Stimulated activated effector memory CD8-positive, alpha-beta T cell treated with anti-CD3 and anti-CD28 coated beads, Interleukin-12 subunit alpha, Interleukin-12 subunit beta, amount 100 ng/mL, for 72 hours (primary cell): ENCODE results near the gene SPRN.

Source experiments
- ATAC-seq: fragments of 150-1000 bp; cut with Tn5 transposase; 2 replicates; pipeline ENCODE4 v1.10.0; 2021
- DNase-seq, 2 donors: peaks; one replicate each; pipeline ENCODE4 v3.0.0; 2021 to 2022; ENCODE audit warnings: low spot score in 2 of 2
- H3K27ac Mint-ChIP-seq: one replicate; pipeline ENCODE4 v1.8.0; 2022; ENCODE audit warnings: mild to moderate bottlenecking, mixed read lengths
- H3K36me3 Mint-ChIP-seq: one replicate; pipeline ENCODE4 v1.8.0; 2022; ENCODE audit warnings: mild to moderate bottlenecking, mixed read lengths
- H3K4me1 Mint-ChIP-seq: one replicate; pipeline ENCODE4 v1.8.0; 2022; ENCODE audit warnings: mixed read lengths
- H3K4me3 Mint-ChIP-seq: one replicate; pipeline ENCODE4 v1.8.0; 2022; ENCODE audit warnings: mild to moderate bottlenecking, mixed read lengths
- H3K9me3 Mint-ChIP-seq: one replicate; pipeline ENCODE4 v1.8.0; 2022; ENCODE audit warnings: mixed read lengths

Gene SPRN

GRCh38 chr10:133459454-133460207 lies 35.2 kb upstream of the SPRN start:
- no peak overlapping the region for H3K27ac Mint-ChIP-seq
- ATAC-seq = peak; percentile 53

GRCh38 chr10:133458710-133459453 lies 34.5 kb upstream of the SPRN start:
- Mint-ChIP-seq H3K9me3 (no peaks in the 10 kb centered on the region), H3K36me3 (peaks cover 86% of the 10 kb centered on the region), H3K4me3 (no peak overlapping the region), H3K27ac (no peak overlapping the region), H3K4me1 (peaks cover 38% of the 10 kb centered on the region)
- DNase-seq (peak in 1 of 2 donors; percentile 35), ATAC-seq (no peak)

More at GRCh38 chr10:133459454-133460207, 35.2 kb upstream of the SPRN start:
- peaks cover 42% of the 10 kb centered on the region for H3K4me1 Mint-ChIP-seq
- DNase-seq = no peak
- H3K36me3 Mint-ChIP-seq = peaks cover 86% of the 10 kb centered on the region
- no peaks in the 10 kb centered on the region for H3K9me3 Mint-ChIP-seq
- H3K4me3 Mint-ChIP-seq = no peak overlapping the region

GRCh38 chr10:133458021-133458709 lies 33.7 kb upstream of the SPRN start:
- Mint-ChIP-seq H3K27ac (no peak overlapping the region), H3K9me3 (no peaks in the 10 kb centered on the region), H3K4me1 (peaks cover 37% of the 10 kb centered on the region), H3K36me3 (peaks cover 79% of the 10 kb centered on the region), H3K4me3 (no peak overlapping the region)
- ATAC-seq = no peak
- DNase-seq = no peak

GRCh38 chr10:133457100-133457841 lies 32.8 kb upstream of the SPRN start:
- DNase-seq = peak in 1 of 2 donors; percentile 44
- Mint-ChIP-seq H3K36me3 (peaks cover 70% of the 10 kb centered on the region), H3K4me3 (peak overlapping the region; percentile 81), H3K9me3 (no peaks in the 10 kb centered on the region), H3K4me1 (peaks cover 39% of the 10 kb centered on the region), H3K27ac (no peak overlapping the region)
- no peak for ATAC-seq

GRCh38 chr10:133456041-133456951 lies 31.9 kb upstream of the SPRN start:
- Mint-ChIP-seq H3K4me1 (peaks cover 34% of the 10 kb centered on the region), H3K36me3 (peaks cover 61% of the 10 kb centered on the region), H3K9me3 (no peaks in the 10 kb centered on the region), H3K27ac (peak overlapping the region; percentile 46), H3K4me3 (peak overlapping the region; percentile 81)
- ATAC-seq = no peak
- peak in 1 of 2 donors; percentile 42 for DNase-seq

DNA sequence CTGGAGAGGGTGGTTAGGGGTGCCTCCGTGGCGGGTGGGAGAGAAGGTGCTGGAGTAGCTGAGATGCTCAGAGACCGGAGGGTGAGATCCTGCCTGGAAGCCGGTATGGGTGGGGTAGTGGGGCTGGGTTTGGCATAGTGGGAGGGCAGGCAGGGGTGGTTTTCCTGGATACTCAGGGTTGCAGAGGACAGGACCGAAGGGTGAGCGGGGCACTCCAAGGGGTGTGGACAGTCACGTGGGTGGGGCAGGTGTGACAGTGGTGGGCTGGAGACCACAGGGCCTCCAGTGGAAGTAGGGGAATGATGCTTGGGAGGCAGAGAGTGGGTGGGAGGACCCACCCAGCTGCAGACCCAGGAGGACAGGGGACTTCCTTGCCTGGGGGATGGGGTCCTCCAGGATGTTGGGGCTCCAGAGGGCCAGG lies 31.2 kb upstream of the SPRN start:
- Mint-ChIP-seq H3K9me3 (no peaks in the 10 kb centered on the region), H3K27ac (peak overlapping the region; percentile 46), H3K4me3 (peak overlapping the region; percentile 81), H3K36me3 (peaks cover 54% of the 10 kb centered on the region), H3K4me1 (peaks cover 30% of the 10 kb centered on the region)
- no peak for ATAC-seq
- DNase-seq = peak in 1 of 2 donors; percentile 35

DNA sequence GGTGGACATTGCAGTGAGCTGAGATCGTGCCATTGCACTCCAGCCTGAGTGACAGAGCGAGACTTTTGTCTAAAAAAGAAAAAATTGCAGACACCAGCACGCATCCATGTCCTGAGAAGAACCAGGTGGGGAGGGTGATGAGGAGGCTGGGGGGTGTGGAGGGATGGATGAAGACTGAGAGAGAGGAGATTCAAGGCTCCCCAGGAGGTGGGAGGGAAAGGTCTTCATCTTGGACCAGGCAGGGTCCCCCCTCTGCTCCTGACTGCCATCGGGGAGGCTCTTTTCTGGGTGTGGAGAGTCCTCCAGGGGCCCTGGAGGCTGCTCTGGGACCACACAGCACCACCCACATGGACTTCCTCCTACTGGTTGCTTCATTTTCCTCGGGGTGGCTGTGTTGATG lies 30.8 kb upstream of the SPRN start:
- DNase-seq (peak in 1 of 2 donors; percentile 29), ATAC-seq (no peak)
- Mint-ChIP-seq H3K4me1 (peaks cover 30% of the 10 kb centered on the region), H3K4me3 (peak overlapping the region; percentile 81), H3K36me3 (peaks cover 50% of the 10 kb centered on the region), H3K27ac (peak overlapping the region; percentile 46), H3K9me3 (no peaks in the 10 kb centered on the region)

GRCh38 chr10:133454204-133454893 lies 29.9 kb upstream of the SPRN start:
- H3K36me3 Mint-ChIP-seq = peaks cover 48% of the 10 kb centered on the region
- DNase-seq (peak in 1 of 2 donors; percentile 41), ATAC-seq (no peak)
- H3K27ac Mint-ChIP-seq = peak overlapping the region; percentile 46
- peak overlapping the region; percentile 81 for H3K4me3 Mint-ChIP-seq
- peaks cover 30% of the 10 kb centered on the region for H3K4me1 Mint-ChIP-seq
- no peaks in the 10 kb centered on the region for H3K9me3 Mint-ChIP-seq

DNA sequence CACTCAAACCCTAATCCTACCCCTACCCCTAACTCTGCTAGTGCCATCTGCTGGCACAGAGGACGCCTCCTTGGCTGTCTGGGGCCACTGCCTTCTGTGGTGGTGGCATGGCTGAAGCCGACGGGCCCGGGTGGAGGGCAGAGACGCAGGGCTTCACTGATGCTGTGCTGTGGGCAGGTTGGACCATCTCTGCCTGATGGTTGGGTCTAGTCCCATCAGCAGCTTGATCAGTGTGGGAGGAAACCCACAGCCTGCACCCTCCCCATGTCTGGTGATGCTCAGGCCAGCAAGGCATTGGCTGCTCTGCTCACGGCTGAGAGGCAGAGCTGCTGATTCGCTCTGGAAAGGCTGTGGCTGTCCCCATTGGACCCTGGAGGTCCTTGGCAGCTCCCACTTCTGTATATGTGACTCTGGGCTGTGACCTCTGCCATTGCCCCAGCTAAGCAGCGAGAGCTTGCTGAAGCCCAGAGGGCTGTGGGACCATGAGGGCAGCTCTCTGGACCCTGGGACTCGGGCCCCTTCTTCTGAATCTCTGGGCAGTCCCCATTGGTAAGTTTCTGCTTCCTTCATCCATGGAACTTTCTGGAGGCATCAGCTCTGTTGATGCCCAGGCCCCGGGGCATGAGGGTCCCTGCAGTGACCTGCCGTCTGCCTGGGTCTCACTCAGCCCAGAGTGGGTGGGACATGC lies 29.2 kb upstream of the SPRN start, which contains the start of gene SCART1:
Gene SCART1, plus strand, starts transcription at position 430 of the 688 bp plus-strand sequence. Its CDS starts 53 bp downstream, at position 483.
- ATAC-seq (peak; percentile 97), DNase-seq (no peak)
- H3K36me3 Mint-ChIP-seq = peaks cover 41% of the 10 kb centered on the region
- H3K4me3 Mint-ChIP-seq = peak within 1 kb of the TSS; percentile 81
- peak within 1 kb of the TSS; percentile 46 for H3K27ac Mint-ChIP-seq
- H3K4me1 Mint-ChIP-seq = peaks cover 25% of the 10 kb centered on the region
- H3K9me3 Mint-ChIP-seq = peaks cover 4% of the 10 kb centered on the region

GRCh38 chr10:133452453-133452852 lies 28.0 kb upstream of the SPRN start:
- DNase-seq = no peak
- no peak overlapping the region for H3K27ac Mint-ChIP-seq
- H3K4me1 Mint-ChIP-seq = peaks cover 23% of the 10 kb centered on the region
- H3K9me3 Mint-ChIP-seq = peaks cover 10% of the 10 kb centered on the region
- no peak for ATAC-seq
- H3K36me3 Mint-ChIP-seq = peaks cover 29% of the 10 kb centered on the region
- no peak overlapping the region for H3K4me3 Mint-ChIP-seq

- DNase-seq = no peak
- Mint-ChIP-seq H3K4me1 (peaks cover 20% of the 10 kb centered on the region), H3K27ac (peak overlapping the region; percentile 63), H3K4me3 (no peak overlapping the region), H3K9me3 (peaks cover 17% of the 10 kb centered on the region), H3K36me3 (peaks cover 22% of the 10 kb centered on the region)
- ATAC-seq = no peak
Measured at GRCh38 chr10:133451346-133451745, 26.9 kb upstream of the SPRN start.

GRCh38 chr10:133448120-133448519 lies 23.7 kb upstream of the SPRN start:
- H3K4me1 Mint-ChIP-seq = peaks cover 14% of the 10 kb centered on the region
- no peak overlapping the region for H3K27ac Mint-ChIP-seq
- no peak overlapping the region for H3K4me3 Mint-ChIP-seq
- DNase-seq (no peak), ATAC-seq (no peak)
- peaks cover 17% of the 10 kb centered on the region for H3K9me3 Mint-ChIP-seq
- H3K36me3 Mint-ChIP-seq = peaks cover 6% of the 10 kb centered on the region

GRCh38 chr10:133446979-133447378 lies 22.6 kb upstream of the SPRN start:
- Mint-ChIP-seq H3K27ac (no peak overlapping the region), H3K4me3 (no peak overlapping the region), H3K4me1 (peaks cover 23% of the 10 kb centered on the region), H3K36me3 (peaks cover 6% of the 10 kb centered on the region), H3K9me3 (peaks cover 17% of the 10 kb centered on the region)
- ATAC-seq = no peak
- no peak for DNase-seq
